PC-3 (cell line): Measurements from ENCODE around the gene VTI1B. TPM values are rescaled to one million over a fixed set of nuclear protein-coding genes. Genes with fewer than 3 reads are reported as not detected.

Experiments
- ATAC-seq: fragments of 200-7000 bp; cut with Tn5 transposase; 2 replicates; pipeline ENCODE4 v1.9.1; 2020; ENCODE audit warnings: mild to moderate bottlenecking, moderate library complexity
- BruUV-seq: library from RNA; stranded (reverse); fragments of 400-500 nt; replicated peaks from 2 replicates; lab custom pipeline; 2021; lab: Mats Ljungman, UMichigan
- CTCF ChIA-PET: fragments of 300-600 bp; sonication (Branson Sonifier 250); formaldehyde crosslinking; loops from one replicate; lab custom pipeline; 2022; ENCODE audit warnings: antibody characterized with exemption; lab: Charles Lee
- POLR2A ChIA-PET: fragments of 300-600 bp; sonication (Branson Sonifier 250); formaldehyde crosslinking; loops from one replicate; lab custom pipeline; 2022; ENCODE audit warnings: antibody characterized with exemption; ENCODE audit not compliant: unreplicated experiment; lab: Charles Lee
- DNase-seq: peaks from one replicate; pipeline ENCODE4 v3.0.0-alpha.2; 2015
- H2AFZ ChIP-seq: fragments of 300-600 bp; sonication (generic); 2 replicates; pipeline ENCODE4 v1.6.0; 2016; ENCODE audit warnings: antibody characterized with exemption, low read length
- H3F3A ChIP-seq: fragments of 300-600 bp; sonication (generic); one replicate; pipeline ENCODE4 v1.6.0; 2017; ENCODE audit warnings: antibody characterized with exemption, low read length, control low read depth, mild to moderate bottlenecking; ENCODE audit not compliant: unreplicated experiment
- H3K27ac ChIP-seq: fragments of 300-600 bp; sonication (generic); 2 replicates; pipeline ENCODE4 v1.5.1; 2016; ENCODE audit warnings: mild to moderate bottlenecking, low read length
- H3K27me3 ChIP-seq: fragments of 300-600 bp; sonication (generic); 2 replicates; pipeline ENCODE4 v1.6.1; 2016; ENCODE audit warnings: low read length, mixed read lengths
- H3K36me3 ChIP-seq: fragments of 300-600 bp; sonication (generic); 2 replicates; pipeline ENCODE4 v1.6.1; 2016; ENCODE audit warnings: low read depth, mixed run types, low read length, mixed read lengths
- H3K4me1 ChIP-seq: fragments of 300-600 bp; sonication (generic); 2 replicates; pipeline ENCODE4 v1.5.1; 2016; ENCODE audit warnings: low read length; ENCODE audit not compliant: insufficient read depth
- H3K4me2 ChIP-seq: fragments of 300-600 bp; sonication (generic); 2 replicates; pipeline ENCODE4 v1.6.0; 2016; ENCODE audit warnings: low read length
- H3K4me3 ChIP-seq: fragments of 300-600 bp; sonication (generic); 2 replicates; pipeline ENCODE4 v1.5.1; 2016; ENCODE audit warnings: mild to moderate bottlenecking, low read length, mixed read lengths
- H3K79me2 ChIP-seq: fragments of 300-600 bp; sonication (generic); 2 replicates; pipeline ENCODE4 v1.6.1; 2017; ENCODE audit warnings: low read length, mixed read lengths
- H3K9ac ChIP-seq: fragments of 300-600 bp; sonication (generic); 2 replicates; pipeline ENCODE4 v1.6.0; 2016; ENCODE audit warnings: mild to moderate bottlenecking, low read length
- H3K9me2 ChIP-seq: fragments of 300-600 bp; sonication (generic); replicated peaks from 2 replicates; pipeline ENCODE4 v1.6.1; 2016; ENCODE audit warnings: mixed run types, low read length, mixed read lengths
- H3K9me3 ChIP-seq: fragments of 300-600 bp; sonication (generic); 2 replicates; pipeline ENCODE4 v1.6.1; 2016; ENCODE audit warnings: low read length, mixed read lengths
- H4K20me1 ChIP-seq: fragments of 300-600 bp; sonication (generic); 2 replicates; pipeline ENCODE4 v1.6.1; 2016; ENCODE audit warnings: low read length, mixed read lengths
- EZH2 ChIP-seq: fragments of 300-600 bp; sonication (generic); IDR thresholded peaks from one replicate; pipeline ENCODE4 v1.6.1; 2017; ENCODE audit warnings: antibody characterized with exemption, mild to moderate bottlenecking, low read length; ENCODE audit not compliant: unreplicated experiment
- EZH2phosphoT487 ChIP-seq: fragments of 300-600 bp; sonication (generic); IDR thresholded peaks from 2 replicates; pipeline ENCODE4 v1.6.1; 2018; ENCODE audit warnings: mild to moderate bottlenecking, antibody characterized with exemption, low read length, borderline replicate concordance
- intact Hi-C: fragments of 100-400 bp; cut with micrococcal nuclease; formaldehyde crosslinking; loops from 2 replicates; pipeline ENCODE4 v1.9.0; 2023
- total RNA-seq: library from RNA; depleted of rRNA; stranded (reverse); fragments of >200 nt; gene quantifications from 2 replicates; pipeline ENCODE4 v1.2.3, GENCODE V29; 2014
- TF ChIP-seq, protein P1 (sequence below): fragments of 300-600 bp; sonication (generic); conservative IDR thresholded peaks from 2 replicates; pipeline ENCODE4 v1.5.1; 2017; ENCODE audit warnings: antibody characterized with exemption, low read depth, mild to moderate bottlenecking, low read length

VTI1B gene
- total RNA-seq, 1 experiment from 2014 or later = 93.8 TPM

DNA sequence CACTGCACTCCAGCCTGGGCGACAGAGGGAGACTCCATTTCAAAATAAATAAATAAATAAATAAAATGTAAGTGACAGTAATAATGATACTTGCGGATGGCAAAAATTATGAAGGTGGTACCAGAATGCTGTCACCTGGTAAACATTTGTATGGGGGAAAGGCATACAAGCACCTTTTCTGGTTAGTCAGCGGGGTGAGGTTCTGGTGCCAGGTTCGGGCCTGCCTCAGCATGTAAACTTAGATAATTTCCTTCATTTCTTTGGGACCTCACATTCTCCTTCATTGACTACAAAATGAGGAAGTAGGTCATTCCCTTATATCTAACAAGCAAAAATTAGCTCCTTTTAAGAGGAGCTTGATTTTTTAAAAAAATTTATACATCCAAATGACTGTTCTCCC is 10.8 kb downstream of the VTI1B start:
- peaks cover 63% of the 10 kb centered on the region for H3K79me2 ChIP-seq

DNA sequence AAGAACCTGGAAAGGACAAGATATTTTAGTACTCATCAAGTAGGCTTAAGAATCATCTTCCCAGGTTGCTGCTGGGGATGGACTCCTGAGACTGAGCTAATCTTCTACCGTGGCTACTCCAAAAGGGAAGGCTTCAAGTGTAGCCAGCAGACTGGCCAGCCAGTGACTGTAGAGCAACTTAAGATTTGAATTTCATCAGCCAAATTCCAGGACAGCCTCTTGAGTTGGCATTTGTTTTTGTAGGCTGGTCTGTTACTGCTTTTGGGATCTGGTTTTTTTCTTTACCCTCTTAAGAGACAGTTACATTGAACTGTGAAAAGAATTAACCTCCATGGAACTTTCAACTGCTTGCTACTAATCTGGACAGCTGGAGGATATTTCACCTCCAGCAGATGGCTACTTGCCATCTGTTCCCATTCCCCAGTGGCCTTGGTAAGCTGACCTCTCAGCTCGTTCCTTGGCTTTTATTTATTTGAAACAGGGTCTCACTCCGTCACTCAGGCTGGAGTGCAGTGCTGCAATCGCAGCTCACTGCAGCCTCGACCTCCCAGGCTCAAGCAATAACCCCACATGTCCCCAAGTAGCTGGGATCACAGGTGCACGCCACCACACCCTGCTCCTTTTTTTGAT is 20.7 kb downstream of the VTI1B start:
- H3K9ac ChIP-seq = no peak overlapping the region
- ChIA-PET CTCF (interaction anchor here (0.6 kb wide), 1 partner anchor 52 kb away, joined by 5 read pairs; no protein-coding TSS in a partner anchor), POLR2A (no interaction called here)
- H3K4me2 ChIP-seq = no peak overlapping the region
- intact Hi-C loops = no loop called here
- H3K9me3 ChIP-seq = no peaks in the 10 kb centered on the region
- no peak overlapping the region for H3K27ac ChIP-seq
- no peak overlapping the region for H2AFZ ChIP-seq
- ATAC-seq = no peak
- no peaks in the 10 kb centered on the region for H3K27me3 ChIP-seq
- TF ChIP-seq EZH2 = no peak
- TF ChIP-seq, protein P1, sequence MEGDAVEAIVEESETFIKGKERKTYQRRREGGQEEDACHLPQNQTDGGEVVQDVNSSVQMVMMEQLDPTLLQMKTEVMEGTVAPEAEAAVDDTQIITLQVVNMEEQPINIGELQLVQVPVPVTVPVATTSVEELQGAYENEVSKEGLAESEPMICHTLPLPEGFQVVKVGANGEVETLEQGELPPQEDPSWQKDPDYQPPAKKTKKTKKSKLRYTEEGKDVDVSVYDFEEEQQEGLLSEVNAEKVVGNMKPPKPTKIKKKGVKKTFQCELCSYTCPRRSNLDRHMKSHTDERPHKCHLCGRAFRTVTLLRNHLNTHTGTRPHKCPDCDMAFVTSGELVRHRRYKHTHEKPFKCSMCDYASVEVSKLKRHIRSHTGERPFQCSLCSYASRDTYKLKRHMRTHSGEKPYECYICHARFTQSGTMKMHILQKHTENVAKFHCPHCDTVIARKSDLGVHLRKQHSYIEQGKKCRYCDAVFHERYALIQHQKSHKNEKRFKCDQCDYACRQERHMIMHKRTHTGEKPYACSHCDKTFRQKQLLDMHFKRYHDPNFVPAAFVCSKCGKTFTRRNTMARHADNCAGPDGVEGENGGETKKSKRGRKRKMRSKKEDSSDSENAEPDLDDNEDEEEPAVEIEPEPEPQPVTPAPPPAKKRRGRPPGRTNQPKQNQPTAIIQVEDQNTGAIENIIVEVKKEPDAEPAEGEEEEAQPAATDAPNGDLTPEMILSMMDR = no peak
- no peak for TF ChIP-seq EZH2phosphoT487
- H4K20me1 ChIP-seq = no peaks in the 10 kb centered on the region
- no peaks in the 10 kb centered on the region for H3K9me2 ChIP-seq
- BruUV-seq = no TSS peak
- DNase-seq = no peak
- H3K4me1 ChIP-seq = no peaks in the 10 kb centered on the region
- no peak overlapping the region for H3K4me3 ChIP-seq
- H3K79me2 ChIP-seq = no peaks in the 10 kb centered on the region
- no peaks in the 10 kb centered on the region for H3F3A ChIP-seq
- H3K36me3 ChIP-seq = peaks cover 59% of the 10 kb centered on the region

More for the DNA sequence above, 10.8 kb downstream of the VTI1B start:
- intact Hi-C loops = no loop called here
- no peak overlapping the region for H2AFZ ChIP-seq
- no peaks in the 10 kb centered on the region for H3K4me1 ChIP-seq
- H3K36me3 ChIP-seq = peaks cover 12% of the 10 kb centered on the region
- H3K9me2 ChIP-seq = no peaks in the 10 kb centered on the region
- BruUV-seq = no TSS peak
- DNase-seq (no peak), ATAC-seq (no peak)
- POLR2A ChIA-PET = no interaction called here
- H3K4me3 ChIP-seq = no peak overlapping the region
- no peak overlapping the region for H3K9ac ChIP-seq
- H3F3A ChIP-seq = no peaks in the 10 kb centered on the region
- TF ChIP-seq EZH2phosphoT487 = no peak
- TF ChIP-seq, protein P1 = no peak
- no peaks in the 10 kb centered on the region for H3K9me3 ChIP-seq
- CTCF ChIA-PET = interaction anchor here (0.6 kb wide), 1 partner anchor 1934 kb away, joined by 4 read pairs; no protein-coding TSS in a partner anchor
- peaks cover 18% of the 10 kb centered on the region; the same call in 1 of the 2 replicates for H4K20me1 ChIP-seq
- no peak overlapping the region for H3K27ac ChIP-seq
- no peaks in the 10 kb centered on the region for H3K27me3 ChIP-seq
- H3K4me2 ChIP-seq = no peak overlapping the region

DNA sequence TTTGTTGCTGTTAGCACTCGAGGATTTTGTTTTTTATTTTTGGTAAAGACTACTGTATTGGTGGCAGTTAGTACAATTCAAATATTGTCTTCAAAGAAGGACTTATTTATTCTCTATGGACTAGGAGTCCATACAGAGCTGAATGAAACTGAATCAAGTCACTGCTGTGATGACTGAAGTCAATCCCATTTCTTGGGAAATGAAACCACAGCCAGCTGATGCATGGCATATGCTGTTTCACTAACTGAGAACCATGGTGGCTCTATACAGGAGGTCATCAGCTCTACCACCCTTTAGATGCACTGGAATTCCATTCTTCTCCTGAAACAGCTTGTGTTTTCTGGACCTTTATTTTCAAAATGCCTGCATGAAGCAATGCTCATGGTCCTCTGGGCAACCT is 22.2 kb downstream of the VTI1B start:
- Histone ChIP-seq H3K27me3 (no peaks in the 10 kb centered on the region), H3K9ac (no peak overlapping the region), H3K4me1 (no peaks in the 10 kb centered on the region), H2AFZ (no peak overlapping the region), H3K36me3 (peaks cover 59% of the 10 kb centered on the region), H3K4me3 (no peak overlapping the region), H3F3A (no peaks in the 10 kb centered on the region), H3K9me3 (no peaks in the 10 kb centered on the region), H3K9me2 (no peaks in the 10 kb centered on the region), H3K27ac (no peak overlapping the region), H4K20me1 (no peaks in the 10 kb centered on the region), H3K4me2 (no peak overlapping the region), H3K79me2 (no peaks in the 10 kb centered on the region)
- no TSS peak for BruUV-seq
- TF ChIP-seq, protein P1 = no peak
- no peak for TF ChIP-seq EZH2
- TF ChIP-seq EZH2phosphoT487 = no peak
- CTCF ChIA-PET = interaction anchor here (0.6 kb wide), 1 partner anchor 18 kb away, joined by 13 read pairs; no protein-coding TSS in a partner anchor
- DNase-seq = no peak
- POLR2A ChIA-PET = no interaction called here
- intact Hi-C loops = no loop called here
- no peak for ATAC-seq
